NCI-H526 (cell line): Measurements from ENCODE around the gene SERPINA9.
"Not testable (repeated sequence)": the region's sequence is repeated elsewhere in the genome, so short reads cannot be mapped to it uniquely, and the experiment has no call there.

Source experiments
- DNase-seq, 2 experiments: peaks; one replicate each; lab custom pipeline; 2025; lab: John Stamatoyannopoulos, UW

SERPINA9 gene

GRCh38 chr14:94476023-94476422 lies at the start of gene SERPINA9:
SERPINA9 (minus strand) TSS chr14:94476197; CDS start chr14:94469840, 6,357 bp downstream.
- DNase-seq, result no peak

GRCh38 chr14:94524093-94524492 lies 48.1 kb upstream of the SERPINA9 start:
- no peak for DNase-seq

DNA sequence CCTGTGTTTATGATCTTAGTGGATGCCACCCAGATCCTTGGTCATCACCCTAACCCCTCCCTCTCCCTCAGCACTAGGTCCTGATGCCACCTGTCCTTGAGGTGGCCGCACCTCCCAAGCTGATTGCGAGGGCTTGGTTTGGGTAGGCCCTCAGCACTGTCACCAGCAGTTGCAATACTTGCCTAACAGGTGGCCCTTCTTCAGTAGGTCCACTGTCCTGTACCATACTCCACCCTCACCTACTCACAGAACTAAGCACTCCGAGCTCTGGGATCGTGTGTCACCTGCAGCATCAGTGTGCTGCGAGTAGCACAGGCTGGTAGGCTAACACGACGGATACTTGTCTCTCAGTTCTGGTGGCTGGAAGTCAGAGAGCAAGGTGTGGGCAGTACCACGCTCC lies 47.3 kb upstream of the SERPINA9 start:
- no peak for DNase-seq

GRCh38 chr14:94522115-94522724 lies 46.2 kb upstream of the SERPINA9 start:
- no peak for DNase-seq

GRCh38 chr14:94521375-94522114 lies 45.5 kb upstream of the SERPINA9 start:
- DNase-seq, result no peak

GRCh38 chr14:94517641-94518257 lies 41.8 kb upstream of the SERPINA9 start:
- no peak for DNase-seq

DNA sequence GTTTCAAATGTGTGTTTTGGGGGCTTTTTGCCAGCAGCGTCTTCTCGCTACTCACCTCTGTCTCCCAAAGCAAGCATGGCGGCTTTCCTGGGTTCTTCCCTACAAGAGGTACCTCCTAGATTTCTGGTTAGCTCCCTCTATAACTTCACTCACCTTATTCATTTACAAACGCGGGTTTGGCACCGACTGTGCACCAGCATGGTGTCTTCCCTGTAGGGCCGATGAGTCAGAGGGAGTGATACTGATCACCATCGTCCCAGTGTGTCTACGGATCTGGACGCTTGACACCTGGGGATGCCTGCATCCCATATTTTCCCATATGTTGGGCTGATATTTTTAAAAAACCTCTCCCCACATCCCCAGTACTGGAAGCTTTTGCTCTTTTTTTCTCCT lies 41.2 kb upstream of the SERPINA9 start:
- no peak for DNase-seq

- no peak for DNase-seq
Measured at GRCh38 chr14:94515856-94516255, 39.9 kb upstream of the SERPINA9 start.

DNA sequence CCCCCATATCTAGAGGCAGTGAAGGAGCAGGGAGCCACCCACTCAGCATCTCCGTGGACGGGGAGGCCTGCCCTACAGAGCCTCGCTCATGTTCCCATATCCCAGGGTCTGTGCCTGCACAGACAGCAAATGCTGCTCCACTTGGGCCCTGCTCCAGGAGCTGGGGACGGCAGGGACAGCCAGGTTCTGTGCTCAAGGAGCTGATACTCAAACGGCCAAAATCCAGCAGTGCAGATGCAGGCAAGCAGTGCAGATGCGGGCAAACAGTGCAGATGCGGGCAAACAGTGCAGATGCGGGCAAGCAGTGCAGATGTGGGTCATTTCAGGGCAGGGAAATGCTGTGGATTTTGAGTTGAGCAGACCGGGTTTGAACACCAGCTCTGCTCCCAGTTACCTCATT lies 39.4 kb upstream of the SERPINA9 start:
- DNase-seq, result no peak

- DNase-seq, result no peak
Measured at GRCh38 chr14:94514351-94514750, 38.4 kb upstream of the SERPINA9 start.

DNA sequence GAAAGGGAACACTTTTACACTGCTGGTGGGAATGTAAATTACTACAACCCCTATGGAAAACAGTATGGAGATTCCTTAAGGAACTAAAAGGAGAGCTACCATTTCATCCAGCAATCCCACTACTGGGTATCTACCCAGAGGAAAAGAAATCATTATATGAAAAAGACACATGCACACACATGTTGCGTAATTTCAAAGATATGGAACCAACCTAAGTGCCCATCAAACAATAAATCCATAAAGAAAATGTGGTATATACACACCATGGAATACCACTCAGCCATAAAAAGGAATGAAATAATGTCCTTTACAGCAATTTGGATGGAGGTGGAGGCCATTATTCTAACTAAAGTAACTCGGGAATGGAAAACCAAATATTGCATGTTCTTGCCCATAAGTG lies 34.5 kb upstream of the SERPINA9 start:
- DNase-seq, result not testable (repeated sequence)

- DNase-seq, result no peak
Measured at GRCh38 chr14:94509356-94509755, 33.4 kb upstream of the SERPINA9 start, which contains the start of gene SERPINA12. SERPINA12 (minus strand) TSS chr14:94509469; CDS start chr14:94498397, 11,072 bp downstream.

- DNase-seq, result no peak
Measured at GRCh38 chr14:94505641-94506040, 29.6 kb upstream of the SERPINA9 start.

DNA sequence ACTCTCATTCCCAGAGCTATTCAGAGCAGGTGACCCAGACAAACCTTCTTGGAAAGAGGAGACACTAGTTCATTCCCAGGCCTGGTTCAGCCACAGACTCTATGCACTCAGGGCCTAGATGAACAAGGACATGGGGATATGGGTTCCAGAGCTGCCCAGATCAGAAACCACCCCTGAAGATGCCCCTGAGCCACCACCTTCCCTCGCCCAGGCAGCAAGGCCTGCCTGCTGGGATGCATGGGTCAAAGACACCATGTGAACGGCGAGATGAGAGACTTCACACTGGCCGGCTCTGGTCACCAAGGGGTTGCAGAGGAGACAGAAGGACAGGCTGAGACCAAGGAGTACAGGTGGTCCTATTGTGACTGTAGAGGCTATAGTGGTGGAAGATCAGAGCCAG lies 29.2 kb upstream of the SERPINA9 start:
- no peak for DNase-seq

DNA sequence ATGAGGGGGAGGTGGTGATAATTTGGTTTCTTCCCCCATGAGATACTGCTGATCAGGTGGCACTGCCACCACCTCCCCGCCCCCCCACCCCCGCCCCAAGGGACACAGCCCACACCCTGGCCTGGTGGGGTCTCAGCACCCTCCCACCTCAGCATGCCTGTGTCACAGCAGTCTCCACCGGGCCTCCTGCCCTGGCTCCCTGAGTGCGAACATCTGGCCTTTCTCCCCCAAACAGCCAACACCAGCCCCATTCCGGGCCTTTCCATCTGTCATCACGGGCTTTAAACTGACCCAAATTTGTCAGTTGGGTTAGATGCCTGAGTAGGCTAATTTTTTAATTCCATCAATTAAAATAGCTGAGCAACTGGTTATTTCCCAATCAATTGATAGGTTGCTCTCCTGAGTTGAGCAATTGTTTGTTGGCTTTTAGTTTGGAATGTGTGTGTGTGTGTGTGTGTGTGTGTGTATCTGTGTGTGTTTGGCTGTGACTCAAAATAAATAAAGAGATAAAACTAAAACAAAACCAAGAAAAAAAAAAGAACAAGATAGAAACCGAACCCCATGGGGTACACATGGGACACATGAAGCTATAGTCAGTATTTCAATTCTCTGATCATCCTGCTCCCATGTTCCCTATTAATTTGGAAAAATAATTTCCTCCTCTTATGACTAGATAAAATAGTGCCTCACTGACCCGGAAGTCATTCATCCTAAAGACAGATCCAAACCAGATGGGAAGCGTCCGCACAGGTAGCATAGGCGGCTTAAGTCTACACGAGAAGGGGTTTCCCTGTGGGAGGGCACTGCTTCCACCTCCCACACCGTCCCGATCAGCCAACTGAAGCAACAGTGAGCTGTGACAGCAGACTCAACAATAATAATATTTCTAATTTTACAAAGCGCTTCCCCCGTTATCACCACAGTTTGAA lies 25.9 kb upstream of the SERPINA9 start:
- no peak for DNase-seq

- DNase-seq, result no peak
Measured at GRCh38 chr14:94500264-94500663, 24.3 kb upstream of the SERPINA9 start.

DNA sequence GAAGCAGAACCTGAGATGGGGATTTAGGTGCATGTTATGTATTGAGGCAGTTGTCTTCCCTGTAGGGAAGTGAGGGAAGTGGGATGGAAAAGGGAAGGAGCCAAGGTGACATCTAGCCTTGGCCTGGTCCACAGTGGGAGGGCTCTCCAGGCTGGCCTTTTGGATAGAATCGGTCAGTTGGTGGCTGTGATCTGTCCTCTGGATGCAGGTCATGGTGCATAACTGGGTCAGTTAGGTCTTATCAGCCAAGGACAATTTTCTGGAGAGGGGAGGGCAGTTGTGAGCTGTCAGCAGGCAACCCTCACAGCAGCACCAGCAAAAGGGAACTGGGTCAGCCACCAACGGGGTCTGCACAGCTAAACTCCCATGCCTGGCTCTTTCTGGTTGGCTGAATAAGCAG lies 23.7 kb upstream of the SERPINA9 start:
- no peak for DNase-seq

GRCh38 chr14:94498215-94498614 lies 22.2 kb upstream of the SERPINA9 start:
- DNase-seq, result no peak

- no peak for DNase-seq
Measured at GRCh38 chr14:94494085-94494484, 18.1 kb upstream of the SERPINA9 start.

- no peak for DNase-seq
Measured at GRCh38 chr14:94491511-94491910, 15.5 kb upstream of the SERPINA9 start.

DNA sequence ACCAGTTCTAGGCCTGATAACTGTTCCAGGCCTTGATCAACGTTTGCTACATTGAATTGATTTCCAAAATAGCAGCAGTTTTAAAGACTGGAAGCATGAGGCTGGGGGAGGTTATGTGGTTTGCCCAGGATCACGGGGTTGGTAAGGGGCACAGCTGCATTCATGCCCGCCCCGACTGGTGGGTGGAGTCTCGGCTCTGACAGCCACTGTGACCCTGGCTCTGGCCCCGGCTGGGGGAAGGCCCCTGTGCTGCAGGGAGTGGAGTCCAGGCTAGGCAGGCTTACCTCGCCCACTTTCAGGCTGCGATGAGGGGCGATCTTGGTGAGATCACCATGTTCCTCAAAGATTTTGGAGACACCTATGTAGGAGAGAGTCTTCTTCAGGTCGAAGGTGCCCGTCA lies 13.3 kb upstream of the SERPINA9 start:
- DNase-seq, result no peak

GRCh38 chr14:94486883-94487282 lies 10.9 kb upstream of the SERPINA9 start:
- DNase-seq, result no peak
